Activated CD8-positive, alpha-beta memory T cell treated with anti-CD3 and anti-CD28 coated beads for 1 hour (primary cell): ENCODE results near the gene NSMCE3.

ENCODE experiments used
- DNase-seq, 2 donors: peaks; one replicate each; pipeline ENCODE4 v3.0.0-alpha.2; 2020; ENCODE audit warnings: low read depth in 1 of 2; ENCODE audit errors: extremely low read depth in 1 of 2

NSMCE3 gene

DNA sequence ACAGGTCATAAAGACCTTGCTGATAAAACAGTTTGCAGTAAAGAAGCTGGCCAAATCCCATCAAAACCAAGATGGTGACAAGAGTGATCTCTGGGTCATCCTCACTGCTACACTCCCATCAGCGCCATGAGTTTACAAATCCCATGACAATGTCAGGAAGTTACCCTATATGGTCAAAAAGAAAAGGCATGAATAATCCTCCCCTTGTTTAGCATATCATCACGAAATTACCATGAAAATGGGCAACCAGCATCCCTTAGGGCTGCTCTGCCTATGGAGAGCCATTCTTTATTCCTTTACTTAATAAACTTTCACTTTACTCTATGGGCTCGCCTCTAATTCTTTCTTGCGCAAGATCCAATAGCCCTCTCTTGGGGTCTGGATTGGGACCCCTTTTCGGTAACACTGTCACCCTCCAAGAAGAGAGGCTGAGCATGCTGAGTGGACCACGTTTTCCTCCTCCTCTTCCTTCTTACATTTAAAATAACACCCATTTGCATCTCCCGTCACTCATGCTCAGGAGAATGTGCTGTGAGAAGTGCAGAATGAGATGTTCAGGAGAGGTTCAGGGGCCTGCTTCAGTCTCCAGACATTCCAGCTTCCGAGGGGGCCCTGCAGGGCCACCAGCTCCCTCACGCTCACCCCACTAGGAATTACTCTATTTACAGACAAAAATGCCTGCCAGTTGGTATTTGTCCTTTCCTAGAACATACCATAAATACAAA, 47.3 kb downstream of the NSMCE3 start:
- no peak for DNase-seq

DNA sequence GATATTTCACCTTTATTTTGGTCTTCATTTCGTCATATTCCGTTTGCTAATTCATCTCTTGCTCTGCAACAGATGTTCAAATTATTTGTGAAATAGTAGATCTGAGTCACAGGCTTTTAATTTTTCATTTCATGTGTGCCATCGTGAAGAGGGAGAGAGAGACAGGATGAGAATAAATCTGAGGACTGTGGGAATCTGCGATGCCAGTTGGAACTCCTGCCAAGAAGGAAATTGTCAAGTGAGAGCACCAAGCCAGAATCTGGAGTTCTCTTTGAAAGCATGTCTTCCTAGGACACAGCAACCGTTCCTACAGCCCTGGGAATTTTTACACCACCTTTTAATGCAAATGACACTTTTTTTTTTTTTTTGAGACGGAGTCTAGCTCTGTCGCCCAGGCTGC, 48.8 kb downstream of the NSMCE3 start:
- DNase-seq, result no peak

DNA sequence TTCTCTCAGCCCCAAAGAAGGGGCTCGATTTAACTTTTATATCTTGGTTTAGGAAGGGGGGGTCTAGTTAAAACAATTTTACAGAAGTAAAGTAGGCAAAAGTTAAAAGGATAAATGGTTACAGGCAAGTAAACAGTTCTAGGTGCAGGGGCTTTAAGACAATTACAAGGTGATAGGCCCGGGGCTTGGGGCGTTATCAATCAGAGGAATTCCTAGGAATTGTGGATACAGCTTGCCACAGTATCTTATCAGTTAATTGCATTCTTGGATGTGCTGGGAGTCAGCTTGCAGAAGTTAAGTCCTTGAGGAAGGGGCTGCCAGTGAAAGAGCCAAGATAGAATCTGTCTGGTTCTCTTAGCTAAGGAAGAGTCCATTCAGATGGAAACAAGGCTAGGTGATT, 52.7 kb downstream of the NSMCE3 start:
- DNase-seq, result no peak
